GM19452 (cell line): Measurements from ENCODE around the gene FTCD.
"Not testable (repeated sequence)": the region's sequence is repeated elsewhere in the genome, so short reads cannot be mapped to it uniquely, and the experiment has no call there.

Experiments used
- ATAC-seq: cut with Tn5 transposase; IDR thresholded peaks from one replicate; pipeline ENCODE4 v1.9.1; 2021; ENCODE audit not compliant: unreplicated experiment

FTCD gene

DNA sequence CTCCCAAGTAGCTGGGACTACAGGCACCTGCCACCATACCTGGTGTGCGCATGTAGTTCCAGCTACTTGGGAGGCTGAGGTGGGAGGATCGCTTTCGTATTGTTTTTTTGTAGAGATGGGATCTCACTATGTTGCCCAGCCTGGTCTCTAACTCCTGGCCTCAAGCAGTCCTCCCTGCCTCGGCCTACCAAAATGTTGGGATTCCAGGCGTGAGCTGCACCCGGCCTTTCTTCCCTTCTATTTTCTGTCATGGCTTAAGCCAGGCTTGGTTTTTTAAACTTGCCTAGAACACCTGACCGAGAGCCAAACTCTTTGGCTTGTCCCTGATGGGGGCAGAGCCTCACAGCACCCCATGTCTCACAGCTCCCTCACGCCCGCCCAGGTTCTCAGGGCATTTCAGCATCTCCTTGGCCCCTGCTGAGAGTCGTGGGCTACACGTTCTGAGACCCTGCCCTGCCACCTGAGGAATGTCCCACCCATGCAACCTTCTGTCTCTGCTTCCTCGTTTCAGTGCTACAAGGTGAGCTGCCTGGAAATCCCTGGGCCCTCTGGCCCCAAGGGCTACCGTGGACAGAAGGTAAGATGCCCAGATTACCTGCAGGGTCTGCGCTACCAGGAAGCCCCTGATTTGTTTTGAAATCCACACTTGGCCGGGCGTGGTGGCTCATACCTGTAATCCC lies 41.7 kb downstream of the FTCD start:
- ATAC-seq = no peak

GRCh38 chr21:46112725-46113215 lies 42.6 kb downstream of the FTCD start:
- no peak for ATAC-seq

DNA sequence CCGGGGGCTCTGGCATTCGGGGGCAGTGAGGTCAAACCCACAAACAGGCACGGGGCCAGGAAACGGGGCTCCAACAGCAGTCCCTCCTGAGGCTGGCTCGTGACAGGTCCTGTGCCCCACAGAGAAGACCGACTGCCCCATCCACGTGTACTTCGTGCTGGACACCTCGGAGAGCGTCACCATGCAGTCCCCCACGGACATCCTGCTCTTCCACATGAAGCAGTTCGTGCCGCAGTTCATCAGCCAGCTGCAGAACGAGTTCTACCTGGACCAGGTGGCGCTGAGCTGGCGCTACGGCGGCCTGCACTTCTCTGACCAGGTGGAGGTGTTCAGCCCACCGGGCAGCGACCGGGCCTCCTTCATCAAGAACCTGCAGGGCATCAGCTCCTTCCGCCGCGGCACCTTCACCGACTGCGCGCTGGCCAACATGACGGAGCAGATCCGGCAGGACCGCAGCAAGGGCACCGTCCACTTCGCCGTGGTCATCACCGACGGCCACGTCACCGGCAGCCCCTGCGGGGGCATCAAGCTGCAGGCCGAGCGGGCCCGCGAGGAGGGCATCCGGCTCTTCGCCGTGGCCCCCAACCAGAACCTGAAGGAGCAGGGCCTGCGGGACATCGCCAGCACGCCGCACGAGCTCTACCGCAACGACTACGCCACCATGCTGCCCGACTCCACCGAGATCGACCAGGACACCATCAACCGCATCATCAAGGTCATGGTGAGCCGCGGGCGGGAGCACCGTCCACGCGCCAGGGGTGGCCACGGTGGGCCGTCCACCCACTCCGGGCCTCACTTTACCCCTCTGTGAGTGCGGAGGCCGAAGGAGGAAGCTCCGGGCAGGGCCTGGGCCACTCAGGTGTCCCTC lies 43.3 kb downstream of the FTCD start:
- no peak for ATAC-seq

- no peak for ATAC-seq
Observed at GRCh38 chr21:46111193-46111571, 44.2 kb downstream of the FTCD start.

- no peak for ATAC-seq
Observed at GRCh38 chr21:46110499-46111192, 44.7 kb downstream of the FTCD start.

- no peak for ATAC-seq
Observed at GRCh38 chr21:46109313-46110221, 45.8 kb downstream of the FTCD start.

GRCh38 chr21:46108827-46109312 lies 46.5 kb downstream of the FTCD start:
- no peak for ATAC-seq

DNA sequence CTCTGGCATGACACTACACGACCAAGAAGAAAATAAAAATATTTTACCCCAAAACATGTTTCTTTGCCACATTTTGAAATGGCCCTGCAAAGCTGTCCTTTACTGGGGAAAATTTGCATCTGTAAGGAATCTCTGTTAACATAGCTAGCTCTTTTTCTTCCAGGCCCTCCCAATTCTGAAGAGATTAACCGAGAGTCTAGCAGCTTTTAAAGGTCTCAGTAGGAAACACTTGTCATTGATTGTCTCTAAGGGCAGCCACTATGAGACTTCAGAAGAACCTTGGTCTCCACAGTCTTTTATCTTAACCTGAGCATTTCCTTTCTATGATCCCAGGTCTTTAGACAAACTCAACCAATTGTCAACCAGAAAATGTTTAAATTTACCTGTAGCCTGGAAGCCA lies 48.0 kb downstream of the FTCD start:
- ATAC-seq = not testable (repeated sequence)

DNA sequence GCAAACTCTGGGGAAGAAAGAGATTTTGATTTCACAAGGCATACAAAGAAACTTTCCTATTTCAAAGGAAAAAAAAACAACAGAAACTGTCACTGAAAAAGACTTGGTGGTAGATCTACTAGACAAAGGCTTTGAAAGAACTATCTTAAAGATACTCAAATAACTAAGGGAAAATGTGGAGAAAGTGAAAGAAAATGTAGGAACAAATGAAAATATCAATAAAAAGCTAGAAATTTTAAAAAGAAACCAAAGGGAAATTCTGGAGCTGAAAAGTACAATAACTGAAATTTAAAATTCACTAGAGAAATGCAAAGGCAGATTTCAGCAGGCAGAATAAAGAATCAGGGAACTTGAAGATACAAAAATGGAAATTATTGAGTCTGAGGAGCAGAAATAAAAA lies 51.3 kb downstream of the FTCD start:
- no peak for ATAC-seq

GRCh38 chr21:46100906-46101305 lies 54.5 kb downstream of the FTCD start:
- ATAC-seq = no peak

- no peak for ATAC-seq
Observed at GRCh38 chr21:46100426-46100825, 55.0 kb downstream of the FTCD start.

GRCh38 chr21:46100020-46100419 lies 55.4 kb downstream of the FTCD start:
- ATAC-seq = no peak

GRCh38 chr21:46099476-46099875 lies 55.9 kb downstream of the FTCD start:
- ATAC-seq = no peak

DNA sequence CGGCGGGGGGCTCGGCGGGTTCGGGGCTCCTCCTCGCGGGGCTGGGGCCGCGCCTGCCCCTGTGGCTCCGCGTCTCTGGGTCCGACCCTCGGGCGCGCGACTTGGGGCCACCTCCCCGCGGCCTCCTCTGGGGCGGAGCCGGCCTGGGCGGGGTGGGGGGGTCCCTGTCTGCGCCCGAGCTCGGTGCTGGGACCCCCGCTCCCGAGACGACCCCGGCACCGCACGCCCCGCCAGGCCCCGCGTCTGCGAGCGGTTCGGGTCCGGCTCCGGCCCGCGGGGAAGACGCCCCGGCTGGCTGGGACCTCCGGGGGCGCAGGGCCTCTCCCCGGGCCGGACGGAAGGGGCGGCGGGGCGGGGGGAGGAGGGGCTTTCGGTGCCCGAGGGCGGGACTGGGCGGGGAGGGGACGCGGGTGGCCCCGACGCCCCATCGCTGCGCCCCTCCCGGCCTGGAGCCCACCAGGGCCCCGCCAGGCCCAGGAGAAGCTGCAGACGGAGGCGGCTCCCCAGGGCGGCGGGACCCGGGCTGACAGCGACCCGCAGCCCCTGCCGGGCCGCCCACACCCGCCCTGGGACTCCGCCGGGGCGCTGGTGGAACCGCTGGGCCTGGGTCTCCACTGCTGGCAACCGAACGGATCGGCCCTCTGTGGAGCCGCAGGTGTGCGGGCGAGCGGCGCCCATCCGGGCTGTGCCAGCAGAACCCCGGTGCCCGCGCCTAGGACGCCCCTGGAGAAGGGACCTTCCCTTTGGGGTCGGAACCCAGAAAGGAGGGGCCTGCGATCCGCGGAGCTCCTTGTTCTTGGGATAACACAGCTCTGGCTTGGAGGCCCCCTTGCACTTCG lies 56.9 kb downstream of the FTCD start:
- ATAC-seq = no peak

DNA sequence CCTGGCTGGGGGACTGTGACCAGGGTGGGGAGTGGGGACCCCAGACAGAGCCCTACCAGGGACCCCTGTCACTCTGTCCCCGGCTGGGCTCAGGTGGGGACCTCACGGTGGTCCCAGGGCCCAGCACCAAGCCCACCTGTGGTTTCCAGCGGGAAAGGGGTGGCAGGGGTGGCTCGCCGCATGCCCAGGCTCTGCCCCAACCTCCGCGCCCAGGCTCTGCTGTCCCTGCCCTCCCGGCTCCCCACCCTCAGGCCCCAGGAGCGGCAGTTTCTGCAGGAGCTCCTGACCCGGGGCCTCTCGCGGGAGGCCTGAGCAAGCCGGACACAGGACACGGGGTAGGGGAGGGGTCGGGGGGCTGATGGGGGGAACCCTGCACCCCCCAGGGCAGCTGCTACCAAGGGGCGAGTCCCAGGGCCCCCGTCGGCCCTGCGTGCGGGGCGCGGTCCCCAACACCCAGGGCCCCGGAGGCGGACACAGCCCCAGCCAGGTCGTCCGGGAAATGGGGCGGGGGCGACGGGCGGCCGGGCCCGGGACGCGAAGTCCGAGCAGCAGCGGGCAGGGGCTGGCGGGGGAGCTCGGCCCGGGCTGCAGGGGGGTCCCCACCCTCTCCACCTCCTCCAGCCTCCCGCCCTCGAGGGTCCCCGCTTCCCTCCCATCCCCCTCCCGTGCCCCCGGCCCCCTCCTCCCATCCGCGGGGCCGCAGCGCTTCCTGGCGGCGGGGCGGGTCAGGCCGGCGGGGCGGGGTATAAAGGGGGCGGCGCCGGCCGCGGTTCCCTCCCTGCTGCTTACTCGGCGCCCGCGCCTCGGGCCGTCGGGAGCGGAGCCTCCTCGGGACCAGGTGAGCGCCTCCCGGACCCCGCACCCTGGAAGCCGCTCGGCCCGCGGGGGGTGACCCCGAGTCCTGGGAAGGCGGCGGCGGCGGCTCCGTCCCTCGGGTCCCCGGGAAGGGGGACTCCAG lies 57.8 kb downstream of the FTCD start, which contains the start of gene COL6A2:
COL6A2 (plus strand) TSS at position 777 of the 958 bp plus-strand sequence.
- ATAC-seq = no peak

DNA sequence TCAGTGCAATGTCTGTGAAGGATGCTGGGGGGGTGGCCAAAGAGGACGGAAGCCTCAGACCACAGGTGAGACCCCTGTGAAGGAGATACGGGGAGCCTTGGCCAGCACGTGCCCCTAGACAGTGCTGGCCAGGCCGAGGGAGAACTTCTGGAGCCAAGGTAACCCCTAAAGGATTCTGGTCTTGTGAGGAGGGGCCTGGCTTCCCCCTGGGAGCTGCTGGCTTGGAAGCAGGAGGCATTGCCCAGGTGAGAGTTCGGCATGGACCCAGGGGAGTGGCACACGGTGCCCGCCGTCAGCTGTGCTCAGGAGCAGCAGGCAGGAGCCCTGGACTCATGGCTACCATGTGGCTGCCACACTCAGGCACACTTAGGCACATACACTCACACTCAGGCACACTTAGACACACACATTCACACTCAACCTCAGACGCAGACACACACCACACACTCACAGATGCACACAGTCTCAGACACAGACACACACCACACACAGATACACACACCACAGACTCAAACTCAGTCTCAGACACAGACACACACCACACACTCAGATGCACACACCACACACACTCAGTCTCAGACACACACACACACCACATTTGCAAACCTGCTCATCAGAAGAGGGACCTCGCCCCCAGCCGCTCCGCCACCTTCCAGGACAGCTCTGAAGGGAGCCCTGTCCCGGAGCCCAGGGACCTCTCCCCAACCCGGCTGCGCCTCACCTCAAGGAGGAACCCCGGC lies 58.6 kb downstream of the FTCD start:
- no peak for ATAC-seq

- no peak for ATAC-seq
Observed at GRCh38 chr21:46095814-46096595, 59.4 kb downstream of the FTCD start.
